Activated CD4-positive, alpha-beta memory T cell treated with anti-CD3 and anti-CD28 coated beads, Interleukin-2, amount 10 ng/mL, durations not matched to agents 7 days and 5 days (primary cell): Measurements from ENCODE around the gene BLOC1S5. TPM values are rescaled to one million over a fixed set of nuclear protein-coding genes. Genes with fewer than 3 reads are reported as not detected.
"Not testable (repeated sequence)": the region's sequence is repeated elsewhere in the genome, so short reads cannot be mapped to it uniquely, and the experiment has no call there.

Experiments used
- CTCF ChIA-PET: fragments of 350-600 bp; sonication (Branson Sonifier 250); formaldehyde crosslinking; loops from one replicate; lab custom pipeline; 2021; ENCODE audit warnings: antibody characterized with exemption, inconsistent platforms; lab: Charles Lee
- POLR2A ChIA-PET: fragments of 350-600 bp; sonication (Branson Sonifier 250); formaldehyde crosslinking; loops from one replicate; lab custom pipeline; 2021; ENCODE audit warnings: antibody characterized with exemption; lab: Charles Lee
- DNase-seq: peaks from one replicate; pipeline ENCODE4 v3.0.0-alpha.2; 2020
- H3K27ac Mint-ChIP-seq: one replicate; pipeline ENCODE4 v1.8.0; 2021; ENCODE audit warnings: mild to moderate bottlenecking, mixed read lengths
- H3K27me3 Mint-ChIP-seq: one replicate; pipeline ENCODE4 v1.8.0; 2021; ENCODE audit warnings: mixed read lengths
- H3K36me3 Mint-ChIP-seq: one replicate; pipeline ENCODE4 v1.8.0; 2021; ENCODE audit warnings: low read depth, mixed read lengths
- H3K4me1 Mint-ChIP-seq: one replicate; pipeline ENCODE4 v1.8.0; 2021; ENCODE audit warnings: mixed read lengths
- H3K4me3 Mint-ChIP-seq: one replicate; pipeline ENCODE4 v1.8.0; 2021; ENCODE audit warnings: mild to moderate bottlenecking, mixed read lengths
- H3K9me3 Mint-ChIP-seq: one replicate; pipeline ENCODE4 v1.8.0; 2021; ENCODE audit warnings: mixed read lengths
- total RNA-seq, 2 experiments: library from RNA; stranded (reverse); gene quantifications; one replicate each; pipeline ENCODE4 v1.2.3, GENCODE V29; 2021

Gene BLOC1S5
- total RNA-seq, 2 experiments from 2014 or later, result 22.8 to 23.4 TPM

DNA sequence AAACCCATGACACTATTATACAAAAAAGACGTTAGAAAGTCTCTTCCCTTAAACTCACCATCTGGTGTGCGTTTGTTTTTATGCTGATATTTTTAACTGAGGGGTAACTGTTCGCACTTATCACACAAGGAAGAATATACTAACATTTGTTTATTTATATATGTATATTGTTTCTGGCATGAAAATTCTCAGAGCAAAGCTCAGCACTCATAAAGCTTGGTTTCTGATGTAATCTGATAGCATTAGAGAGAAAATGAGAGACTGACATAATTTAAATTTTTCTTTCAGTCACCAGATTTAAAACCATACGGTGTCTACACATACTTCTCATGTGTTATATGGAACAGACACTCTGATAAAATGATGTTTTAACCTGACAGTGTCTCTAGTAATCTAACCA lies 6.9 kb downstream of the BLOC1S5 start:
- no peaks in the 10 kb centered on the region for H3K9me3 Mint-ChIP-seq
- H3K27ac Mint-ChIP-seq, result no peak overlapping the region
- POLR2A ChIA-PET, result interaction anchor here (1.1 kb wide), 1 partner anchor 45 kb away, joined by 4 read pairs; the partner anchor contains the start of gene EEF1E1
- H3K4me1 Mint-ChIP-seq, result peaks cover 5% of the 10 kb centered on the region
- no peak overlapping the region for H3K4me3 Mint-ChIP-seq
- H3K36me3 Mint-ChIP-seq, result peaks cover 24% of the 10 kb centered on the region
- CTCF ChIA-PET, result interaction anchor here (3.2 kb wide), 1 partner anchor 335 kb away, joined by 30 read pairs; no protein-coding TSS in a partner anchor
- no peaks in the 10 kb centered on the region for H3K27me3 Mint-ChIP-seq
- DNase-seq, result no peak

DNA sequence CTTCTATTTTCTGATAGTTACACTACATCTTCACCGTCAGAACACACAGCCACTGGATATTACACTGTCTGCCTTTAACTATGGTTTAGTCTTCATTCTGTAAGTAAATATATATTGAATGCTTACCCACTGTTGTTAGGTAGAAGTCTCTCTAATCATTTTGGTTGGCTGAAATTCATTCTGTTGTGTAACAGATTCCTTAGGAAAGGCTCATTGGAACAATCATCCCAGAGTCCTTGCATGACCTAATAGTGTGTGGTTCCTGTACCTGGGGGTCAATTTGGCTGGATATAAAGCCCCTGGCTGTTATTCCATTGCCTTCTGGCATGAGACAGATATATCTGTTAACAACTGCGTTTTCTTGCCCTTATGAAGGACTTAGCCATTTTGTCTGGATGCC lies 9.9 kb downstream of the BLOC1S5 start:
- Mint-ChIP-seq H3K27ac (no peak overlapping the region), H3K9me3 (no peaks in the 10 kb centered on the region), H3K4me1 (no peaks in the 10 kb centered on the region), H3K27me3 (no peaks in the 10 kb centered on the region), H3K36me3 (peaks cover 19% of the 10 kb centered on the region), H3K4me3 (no peak overlapping the region)
- POLR2A ChIA-PET, result interaction anchor here (0.8 kb wide), 1 partner anchor 9 kb away, joined by 3 read pairs; no protein-coding TSS in a partner anchor
- CTCF ChIA-PET, result no interaction called here
- DNase-seq, result no peak

DNA sequence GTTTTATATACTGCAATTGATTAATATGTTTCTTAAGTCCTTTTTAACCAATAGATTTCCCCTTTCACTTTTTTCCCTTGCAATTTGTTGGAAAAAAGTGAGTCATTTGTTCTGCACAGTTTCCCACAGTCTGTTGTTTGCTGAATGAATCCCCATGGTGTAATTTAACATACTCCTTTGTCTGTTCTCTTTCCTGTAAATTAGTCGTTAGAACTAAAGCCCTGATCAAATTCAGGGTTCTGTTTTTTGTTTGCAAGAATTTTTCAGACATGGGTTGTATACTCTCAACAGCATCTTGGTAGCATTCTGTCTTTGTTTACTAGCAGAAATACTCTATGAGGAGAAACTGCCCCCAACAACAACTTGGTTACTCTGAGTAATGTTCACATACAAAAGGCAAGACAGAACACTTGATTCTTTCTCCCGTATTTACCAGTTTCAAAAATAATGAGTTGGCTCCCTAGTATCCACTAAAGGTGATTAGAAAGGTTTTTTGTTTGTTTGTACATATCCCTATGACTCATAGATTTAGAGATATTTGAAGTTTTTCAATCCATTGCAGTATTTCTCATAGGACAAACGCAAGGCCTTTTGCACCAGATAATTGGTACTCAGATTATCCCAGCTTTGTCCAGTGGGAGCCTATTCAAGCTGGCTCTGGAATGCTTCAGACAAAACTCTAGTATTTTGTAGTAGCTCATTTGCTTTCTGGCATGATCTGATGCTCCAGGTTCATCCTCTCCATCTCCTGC lies 16.5 kb downstream of the BLOC1S5 start:
- Mint-ChIP-seq H3K27ac (no peak overlapping the region), H3K9me3 (peaks cover 8% of the 10 kb centered on the region), H3K36me3 (peaks cover 44% of the 10 kb centered on the region), H3K27me3 (no peaks in the 10 kb centered on the region), H3K4me3 (no peak overlapping the region), H3K4me1 (no peaks in the 10 kb centered on the region)
- CTCF ChIA-PET, result no interaction called here
- DNase-seq, result no peak
- POLR2A ChIA-PET, result no interaction called here

GRCh38 chr6:8045769-8046168 lies 18.4 kb downstream of the BLOC1S5 start:
- H3K4me1 Mint-ChIP-seq, H3K4me3 Mint-ChIP-seq, H3K27me3 Mint-ChIP-seq, H3K27ac Mint-ChIP-seq, H3K9me3 Mint-ChIP-seq, CTCF ChIA-PET, POLR2A ChIA-PET, DNase-seq: not testable (repeated sequence)
- H3K36me3 Mint-ChIP-seq, result peaks cover 46% of the 10 kb centered on the region

DNA sequence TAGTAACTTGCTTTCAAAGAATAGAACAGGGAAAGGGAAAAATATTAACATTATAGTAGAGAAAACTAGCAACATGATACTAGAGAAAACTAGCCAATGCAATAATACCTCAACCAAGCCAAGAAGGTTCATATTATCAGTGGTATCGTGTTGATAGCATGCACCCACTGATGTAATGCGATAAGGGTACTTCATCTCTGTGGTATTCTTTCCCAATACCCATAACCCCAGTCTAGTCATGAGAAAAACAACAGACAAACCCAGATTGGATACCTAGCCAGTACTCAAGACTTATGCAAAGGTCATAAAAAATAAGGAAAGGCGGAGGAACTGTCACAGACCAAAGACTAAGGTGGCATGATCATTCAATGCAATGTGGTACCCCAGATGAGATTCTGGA lies 21.0 kb downstream of the BLOC1S5 start:
- CTCF ChIA-PET, result no interaction called here
- Mint-ChIP-seq H3K27me3 (no peaks in the 10 kb centered on the region), H3K9me3 (peaks cover 8% of the 10 kb centered on the region), H3K27ac (no peak overlapping the region), H3K4me1 (no peaks in the 10 kb centered on the region), H3K4me3 (no peak overlapping the region), H3K36me3 (peaks cover 55% of the 10 kb centered on the region)
- POLR2A ChIA-PET, result no interaction called here
- no peak for DNase-seq

DNA sequence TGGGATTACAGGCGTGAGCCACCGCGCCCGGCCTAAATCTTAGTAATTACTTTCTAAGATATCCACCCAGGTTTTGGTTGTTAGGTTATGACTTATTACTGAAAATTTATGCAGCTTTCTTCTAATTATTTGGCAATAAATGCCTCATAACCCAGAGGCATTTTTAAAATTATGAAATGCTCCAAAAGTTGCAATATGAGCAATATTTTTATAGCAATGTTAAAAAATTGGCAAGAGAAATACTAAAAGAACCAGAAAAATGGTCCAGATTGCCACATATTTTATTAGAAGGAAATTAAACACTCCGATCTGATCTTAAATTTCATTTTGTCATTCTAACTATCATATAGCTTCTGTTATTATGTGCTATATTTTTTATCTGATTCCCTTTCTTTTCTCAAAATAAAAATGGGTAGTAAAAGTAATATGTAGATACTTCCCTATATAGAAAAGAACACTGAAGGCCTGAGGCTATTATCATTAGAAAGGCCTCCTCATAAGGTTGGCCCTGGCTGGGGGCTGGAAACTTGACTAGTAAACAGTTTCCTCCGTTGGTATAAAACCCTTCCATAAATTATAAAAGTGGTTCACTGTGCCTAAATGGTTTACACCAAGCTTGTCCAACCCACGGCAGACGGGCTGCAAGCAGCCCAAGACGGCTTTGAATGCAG lies 22.1 kb downstream of the BLOC1S5 start:
- H3K4me1 Mint-ChIP-seq, result no peaks in the 10 kb centered on the region
- ChIA-PET POLR2A (no interaction called here), CTCF (interaction anchor here (0.6 kb wide), 1 partner anchor 160 kb away, joined by 4 read pairs; no protein-coding TSS in a partner anchor)
- H3K27ac Mint-ChIP-seq, result no peak overlapping the region
- H3K9me3 Mint-ChIP-seq, result peaks cover 8% of the 10 kb centered on the region
- no peak for DNase-seq
- peaks cover 52% of the 10 kb centered on the region for H3K36me3 Mint-ChIP-seq
- no peak overlapping the region for H3K4me3 Mint-ChIP-seq
- H3K27me3 Mint-ChIP-seq, result no peaks in the 10 kb centered on the region

DNA sequence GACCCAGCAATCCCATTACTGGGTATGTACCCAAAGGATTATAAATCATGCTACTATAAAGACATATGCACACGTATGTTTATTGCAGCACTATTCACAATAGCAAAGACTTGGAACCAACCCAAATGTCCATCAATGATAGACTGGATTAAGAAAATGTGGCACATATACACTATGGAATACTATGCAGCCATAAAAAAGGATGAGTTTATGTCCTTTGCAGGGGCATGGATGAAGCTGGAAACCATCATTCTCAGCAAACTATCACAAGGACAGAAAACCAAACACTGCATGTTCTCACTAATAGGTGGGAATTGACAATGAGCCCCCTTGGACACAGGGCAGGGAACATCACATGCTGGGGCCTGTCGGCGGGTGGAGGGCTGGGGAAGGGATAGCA lies 30.1 kb downstream of the BLOC1S5 start:
- POLR2A ChIA-PET, H3K4me3 Mint-ChIP-seq: not testable (repeated sequence)
- H3K36me3 Mint-ChIP-seq, result peaks cover 52% of the 10 kb centered on the region

GRCh38 chr6:8030920-8031319 lies 33.3 kb downstream of the BLOC1S5 start:
- H3K36me3 Mint-ChIP-seq, result peaks cover 30% of the 10 kb centered on the region
- peaks cover 8% of the 10 kb centered on the region for H3K9me3 Mint-ChIP-seq
- DNase-seq, result no peak
- H3K27ac Mint-ChIP-seq, result no peak overlapping the region
- ChIA-PET POLR2A (no interaction called here), CTCF (no interaction called here)
- H3K4me3 Mint-ChIP-seq, result no peak overlapping the region
- peaks cover 6% of the 10 kb centered on the region for H3K4me1 Mint-ChIP-seq
- no peaks in the 10 kb centered on the region for H3K27me3 Mint-ChIP-seq

More for the DNA sequence above, 30.1 kb downstream of the BLOC1S5 start:
- H3K9me3 Mint-ChIP-seq, H3K4me1 Mint-ChIP-seq, H3K27ac Mint-ChIP-seq, DNase-seq, H3K27me3 Mint-ChIP-seq, CTCF ChIA-PET: not testable (repeated sequence)

GRCh38 chr6:8029243-8029870 lies 34.8 kb downstream of the BLOC1S5 start:
- Mint-ChIP-seq H3K27me3 (no peaks in the 10 kb centered on the region), H3K36me3 (peaks cover 19% of the 10 kb centered on the region), H3K27ac (no peak overlapping the region), H3K4me1 (peaks cover 6% of the 10 kb centered on the region), H3K4me3 (no peak overlapping the region), H3K9me3 (peaks cover 8% of the 10 kb centered on the region)
- no peak for DNase-seq
- ChIA-PET POLR2A (no interaction called here), CTCF (no interaction called here)

GRCh38 chr6:8027965-8028651 lies 36.1 kb downstream of the BLOC1S5 start:
- H3K9me3 Mint-ChIP-seq, result peaks cover 8% of the 10 kb centered on the region
- ChIA-PET CTCF (interaction anchor here (0.9 kb wide), 1 partner anchor 22 kb away, joined by 3 read pairs; no protein-coding TSS in a partner anchor), POLR2A (no interaction called here)
- H3K4me1 Mint-ChIP-seq, result peaks cover 6% of the 10 kb centered on the region
- peaks cover 15% of the 10 kb centered on the region for H3K36me3 Mint-ChIP-seq
- DNase-seq, result no peak
- no peak overlapping the region for H3K27ac Mint-ChIP-seq
- no peaks in the 10 kb centered on the region for H3K27me3 Mint-ChIP-seq
- no peak overlapping the region for H3K4me3 Mint-ChIP-seq

DNA sequence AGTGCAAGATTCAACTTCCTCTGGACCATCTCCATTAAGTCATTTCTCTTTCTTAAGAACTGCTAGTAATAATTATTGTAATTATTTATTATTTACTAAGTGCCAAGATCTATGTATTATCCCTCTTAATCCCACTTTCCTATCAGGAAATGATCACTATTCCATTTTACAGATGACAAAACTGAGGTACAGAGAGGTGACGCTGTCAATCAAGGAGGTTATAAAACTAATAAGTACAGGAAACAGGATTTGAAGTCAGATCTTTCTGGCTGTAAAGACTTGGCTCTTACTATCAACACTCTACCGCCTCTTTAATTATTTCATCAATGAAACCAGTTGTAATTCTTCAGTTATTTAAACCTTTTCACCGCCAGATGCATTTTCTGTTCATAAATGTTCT lies 37.4 kb downstream of the BLOC1S5 start:
- Mint-ChIP-seq H3K4me3 (no peak overlapping the region), H3K27ac (no peak overlapping the region), H3K27me3 (no peaks in the 10 kb centered on the region), H3K9me3 (peaks cover under 1% of the 10 kb centered on the region), H3K4me1 (peaks cover 6% of the 10 kb centered on the region), H3K36me3 (peaks cover 5% of the 10 kb centered on the region)
- CTCF ChIA-PET, result no interaction called here
- no peak for DNase-seq
- POLR2A ChIA-PET, result no interaction called here

GRCh38 chr6:8025191-8025590 lies 39.0 kb downstream of the BLOC1S5 start:
- peaks cover 3% of the 10 kb centered on the region for H3K9me3 Mint-ChIP-seq

GRCh38 chr6:8023638-8024037 lies 40.6 kb downstream of the BLOC1S5 start:
- ChIA-PET CTCF (no interaction called here), POLR2A (no interaction called here)
- no peak for DNase-seq
- H3K9me3 Mint-ChIP-seq, result peaks cover 3% of the 10 kb centered on the region
- H3K36me3 Mint-ChIP-seq, result peaks cover 6% of the 10 kb centered on the region
- peaks cover 6% of the 10 kb centered on the region for H3K4me1 Mint-ChIP-seq
- H3K27ac Mint-ChIP-seq, result no peak overlapping the region
- no peak overlapping the region for H3K4me3 Mint-ChIP-seq
- no peaks in the 10 kb centered on the region for H3K27me3 Mint-ChIP-seq

More at GRCh38 chr6:8025191-8025590, 39.0 kb downstream of the BLOC1S5 start:
- DNase-seq, result no peak
- no peaks in the 10 kb centered on the region for H3K27me3 Mint-ChIP-seq
- peaks cover 6% of the 10 kb centered on the region for H3K4me1 Mint-ChIP-seq
- ChIA-PET CTCF (no interaction called here), POLR2A (no interaction called here)
- H3K36me3 Mint-ChIP-seq, result peaks cover 6% of the 10 kb centered on the region
- H3K27ac Mint-ChIP-seq, result no peak overlapping the region
- H3K4me3 Mint-ChIP-seq, result no peak overlapping the region
